B cell (primary cell): ENCODE measurements around the gene TBC1D20.

Experiments
- CTCF ChIP-seq: fragments of 200-600 bp; IDR thresholded peaks from one replicate; pipeline ENCODE4 v1.8.0; 2022; ENCODE audit warnings: antibody characterized with exemption, mild to moderate bottlenecking
- EZH2 ChIP-seq: IDR thresholded peaks from 2 replicates; pipeline ENCODE4 v1.6.1; 2012; ENCODE audit warnings: borderline replicate concordance, low read depth, mild to moderate bottlenecking, moderate library complexity, low read length; ENCODE audit not compliant: insufficient read depth, poor library complexity, severe bottlenecking

- no peak for TF ChIP-seq CTCF
- TF ChIP-seq EZH2 = no peak
Measured at GRCh38 chr20:437787-438486, 24.4 kb downstream of the TBC1D20 start.
